ENCODE data around the gene BMI1. TPM values are rescaled to one million over a fixed set of nuclear protein-coding genes. Genes with fewer than 3 reads are reported as not detected.

BMI1 gene
- total RNA-seq, 1 experiment from 2014 or later, result 124 TPM

GRCh38 chr10:22367471-22367870 is 46.6 kb downstream of the BMI1 start:
- CTCF ChIA-PET, result no interaction called here
- intact Hi-C loops (cut with micrococcal nuclease), result no loop called here
- no TSS peak for BruUV-seq (replicated peaks)

GRCh38 chr10:22368402-22368801 is 47.5 kb downstream of the BMI1 start:
- BruUV-seq (replicated peaks), result no TSS peak
- ChIA-PET POLR2A (ENCODE audit: unreplicated experiment) (no interaction called here), CTCF (no interaction called here)
- TF ChIP-seq CTCF (conservative IDR thresholded peaks at IDR 0.05; ENCODE audit: low read depth, low read length) (no peak), EZH2phosphoT487 (IDR thresholded peaks at IDR 0.05; ENCODE audit: borderline replicate concordance, low read length) (no peak), EZH2 (IDR thresholded peaks at IDR 0.05; ENCODE audit: low read length, unreplicated experiment) (no peak)
- Histone ChIP-seq H2AFZ (ENCODE audit: low read length) (no peak overlapping the region), H3F3A (ENCODE audit: low read length, unreplicated experiment) (no peaks in the 10 kb centered on the region), H3K27ac (ENCODE audit: low read length) (no peak overlapping the region), H3K79me2 (ENCODE audit: low read length) (no peaks in the 10 kb centered on the region), H3K9me2 (replicated peaks; ENCODE audit: low read length) (no peaks in the 10 kb centered on the region), H3K4me3 (ENCODE audit: low read length) (no peak overlapping the region), H3K27me3 (ENCODE audit: low read length) (no peaks in the 10 kb centered on the region), H3K9ac (ENCODE audit: low read length) (no peak overlapping the region), H3K9me3 (ENCODE audit: low read length) (no peaks in the 10 kb centered on the region), H3K4me2 (ENCODE audit: low read length) (no peak overlapping the region), H3K4me1 (ENCODE audit: insufficient read depth, low read length) (no peaks in the 10 kb centered on the region), H4K20me1 (ENCODE audit: low read length) (no peaks in the 10 kb centered on the region), H3K36me3 (ENCODE audit: low read depth, low read length) (no peaks in the 10 kb centered on the region)
- no peak for ATAC-seq
- intact Hi-C loops (cut with micrococcal nuclease), result no loop called here
- no peak for DNase-seq

More at GRCh38 chr10:22367471-22367870, 46.6 kb downstream of the BMI1 start:
- no peaks in the 10 kb centered on the region for H3F3A ChIP-seq (ENCODE audit: low read length, unreplicated experiment)
- TF ChIP-seq EZH2phosphoT487 (IDR thresholded peaks at IDR 0.05; ENCODE audit: borderline replicate concordance, low read length), result no peak
- no peak for TF ChIP-seq CTCF (conservative IDR thresholded peaks at IDR 0.05; ENCODE audit: low read depth, low read length)
- TF ChIP-seq EZH2 (IDR thresholded peaks at IDR 0.05; ENCODE audit: low read length, unreplicated experiment), result no peak
- H4K20me1 ChIP-seq (ENCODE audit: low read length), result no peaks in the 10 kb centered on the region
- no peak overlapping the region for H3K4me3 ChIP-seq (ENCODE audit: low read length)
- H3K9me3 ChIP-seq (ENCODE audit: low read length), result no peaks in the 10 kb centered on the region
- no peaks in the 10 kb centered on the region for H3K9me2 ChIP-seq (replicated peaks; ENCODE audit: low read length)
- H3K4me1 ChIP-seq (ENCODE audit: insufficient read depth, low read length), result no peaks in the 10 kb centered on the region
- no peak for ATAC-seq
- POLR2A ChIA-PET (ENCODE audit: unreplicated experiment), result no interaction called here
- H3K27me3 ChIP-seq (ENCODE audit: low read length), result no peaks in the 10 kb centered on the region
- no peak overlapping the region for H3K9ac ChIP-seq (ENCODE audit: low read length)
- no peak overlapping the region for H3K27ac ChIP-seq (ENCODE audit: low read length)
- H3K79me2 ChIP-seq (ENCODE audit: low read length), result no peaks in the 10 kb centered on the region
- no peak overlapping the region for H2AFZ ChIP-seq (ENCODE audit: low read length)
- DNase-seq, result no peak
- H3K36me3 ChIP-seq (ENCODE audit: low read depth, low read length), result no peaks in the 10 kb centered on the region
- no peak overlapping the region for H3K4me2 ChIP-seq (ENCODE audit: low read length)

- Histone ChIP-seq H3K36me3 (ENCODE audit: low read depth, low read length) (no peaks in the 10 kb centered on the region), H3F3A (ENCODE audit: low read length, unreplicated experiment) (no peaks in the 10 kb centered on the region), H3K9ac (ENCODE audit: low read length) (no peak overlapping the region), H3K9me2 (replicated peaks; ENCODE audit: low read length) (no peaks in the 10 kb centered on the region), H3K4me3 (ENCODE audit: low read length) (no peak overlapping the region), H3K27ac (ENCODE audit: low read length) (no peak overlapping the region), H3K9me3 (ENCODE audit: low read length) (no peaks in the 10 kb centered on the region), H4K20me1 (ENCODE audit: low read length) (no peaks in the 10 kb centered on the region), H3K4me1 (ENCODE audit: insufficient read depth, low read length) (no peaks in the 10 kb centered on the region), H3K79me2 (ENCODE audit: low read length) (no peaks in the 10 kb centered on the region), H3K4me2 (ENCODE audit: low read length) (no peak overlapping the region), H2AFZ (ENCODE audit: low read length) (no peak overlapping the region), H3K27me3 (ENCODE audit: low read length) (no peaks in the 10 kb centered on the region)
- DNase-seq (no peak), ATAC-seq (no peak)
- ChIA-PET POLR2A (ENCODE audit: unreplicated experiment) (no interaction called here), CTCF (no interaction called here)
- intact Hi-C loops (cut with micrococcal nuclease), result no loop called here
- no TSS peak for BruUV-seq (replicated peaks)
- TF ChIP-seq EZH2phosphoT487 (IDR thresholded peaks at IDR 0.05; ENCODE audit: borderline replicate concordance, low read length), result no peak
- no peak for TF ChIP-seq EZH2 (IDR thresholded peaks at IDR 0.05; ENCODE audit: low read length, unreplicated experiment)
- no peak for TF ChIP-seq CTCF (conservative IDR thresholded peaks at IDR 0.05; ENCODE audit: low read depth, low read length)
These were observed 48.1 kb downstream of the BMI1 start for GRCh38 chr10:22368981-22369380.

Measured in PC-3 (cell line).